HT1080 (cell line): Measurements from ENCODE around the gene ZNF521. TPM values are rescaled to one million over a fixed set of nuclear protein-coding genes. Genes with fewer than 3 reads are reported as not detected.
A peak's percentile ranks its signal among the peaks of the same experiment; 100 is the strongest.
"Not testable (repeated sequence)": the region's sequence is repeated elsewhere in the genome, so short reads cannot be mapped to it uniquely, and the experiment has no call there.

Source experiments
- DNase-seq: peaks from one replicate; pipeline ENCODE4 v3.0.0-alpha.2; 2015; ENCODE audit warnings: low read depth
- total RNA-seq: library from RNA; depleted of rRNA; stranded (reverse); fragments of >200 nt; shearing (Covaris generic); gene quantifications from 2 replicates; pipeline ENCODE4 v1.2.3, GENCODE V29; 2014

The ZNF521 gene
- total RNA-seq, 1 experiment from 2014 or later: 17.5 TPM

- DNase-seq: no peak
Observed at GRCh38 chr18:25291150-25291549, 60.8 kb downstream of the ZNF521 start.

GRCh38 chr18:25289001-25289631 lies 62.9 kb downstream of the ZNF521 start:
- DNase-seq: peak; percentile 82

- DNase-seq: no peak
Observed at GRCh38 chr18:25288340-25288938, 63.5 kb downstream of the ZNF521 start.

- no peak for DNase-seq
Observed at GRCh38 chr18:25287106-25287505, 64.9 kb downstream of the ZNF521 start.

GRCh38 chr18:25284861-25285550 lies 67.0 kb downstream of the ZNF521 start:
- DNase-seq: no peak

- no peak for DNase-seq
Observed at GRCh38 chr18:25284281-25284680, 67.7 kb downstream of the ZNF521 start.

GRCh38 chr18:25283781-25284180 lies 68.2 kb downstream of the ZNF521 start:
- DNase-seq: no peak

GRCh38 chr18:25282896-25283703 lies 68.9 kb downstream of the ZNF521 start:
- DNase-seq: no peak

GRCh38 chr18:25282282-25282681 lies 69.7 kb downstream of the ZNF521 start:
- no peak for DNase-seq

GRCh38 chr18:25281556-25281955 lies 70.4 kb downstream of the ZNF521 start:
- no peak for DNase-seq

- no peak for DNase-seq
Observed at GRCh38 chr18:25279961-25280360, 72.0 kb downstream of the ZNF521 start.

- DNase-seq: no peak
Observed at GRCh38 chr18:25279556-25279955, 72.4 kb downstream of the ZNF521 start.

- DNase-seq: no peak
Observed at GRCh38 chr18:25279133-25279532, 72.8 kb downstream of the ZNF521 start.

GRCh38 chr18:25278394-25278793 lies 73.6 kb downstream of the ZNF521 start:
- no peak for DNase-seq

- no peak for DNase-seq
Observed at GRCh38 chr18:25275412-25276001, 76.5 kb downstream of the ZNF521 start.

- DNase-seq: no peak
Observed at GRCh38 chr18:25274926-25275325, 77.0 kb downstream of the ZNF521 start.

GRCh38 chr18:25266931-25267527 lies 84.9 kb downstream of the ZNF521 start:
- not testable (repeated sequence) for DNase-seq

GRCh38 chr18:25262920-25263319 lies 89.0 kb downstream of the ZNF521 start:
- DNase-seq: no peak

GRCh38 chr18:25261768-25262167 lies 90.2 kb downstream of the ZNF521 start:
- no peak for DNase-seq

GRCh38 chr18:25256439-25256838 lies 95.5 kb downstream of the ZNF521 start:
- no peak for DNase-seq

GRCh38 chr18:25253779-25254178 lies 98.2 kb downstream of the ZNF521 start:
- no peak for DNase-seq
